ENCODE measurements around the gene OSM.

GRCh38 chr22:30296324-30296723 lies 29.7 kb upstream of the OSM start:
- no peak for TF ChIP-seq CTCF (IDR thresholded peaks at IDR 0.05)
- no peak for TF ChIP-seq POLR2A (IDR thresholded peaks at IDR 0.05)
